Loucy (cell line): ENCODE measurements around the gene CEP83.

Experiments used
- H2AFZ ChIP-seq: fragments of 200-600 bp; sonication (generic); 2 replicates; pipeline ENCODE4 v1.6.0; 2016; ENCODE audit warnings: antibody characterized with exemption, mild to moderate bottlenecking, low read length, moderate library complexity
- H3F3A ChIP-seq: fragments of 200-600 bp; 2 replicates; pipeline ENCODE4 v1.6.0; 2016; ENCODE audit warnings: antibody characterized with exemption, low read depth, mild to moderate bottlenecking
- H3K27me3 ChIP-seq: fragments of 200-600 bp; sonication (generic); 2 replicates; pipeline ENCODE4 v1.6.1; 2014; ENCODE audit warnings: low read length, mild to moderate bottlenecking; ENCODE audit not compliant: insufficient read depth, poor library complexity, severe bottlenecking
- H3K36me3 ChIP-seq: fragments of 200-600 bp; sonication (generic); 2 replicates; pipeline ENCODE4 v1.6.1; 2016; ENCODE audit warnings: low read length; ENCODE audit not compliant: insufficient read depth
- H3K4me1 ChIP-seq: fragments of 200-600 bp; sonication (generic); 2 replicates; pipeline ENCODE4 v1.5.1; 2014; ENCODE audit warnings: low read length, mild to moderate bottlenecking; ENCODE audit not compliant: insufficient read depth, poor library complexity, severe bottlenecking
- H3K4me2 ChIP-seq: fragments of 200-600 bp; sonication (generic); 2 replicates; pipeline ENCODE4 v1.6.0; 2014; ENCODE audit warnings: antibody characterized with exemption, low read length, low read depth, mild to moderate bottlenecking; ENCODE audit not compliant: poor library complexity, severe bottlenecking
- H3K4me3 ChIP-seq: fragments of 200-600 bp; sonication (generic); 2 replicates; pipeline ENCODE4 v1.5.1; 2014; ENCODE audit warnings: low read length, mild to moderate bottlenecking, mixed read lengths; ENCODE audit not compliant: poor library complexity, severe bottlenecking
- H3K79me2 ChIP-seq: fragments of 200-600 bp; sonication (generic); 2 replicates; pipeline ENCODE4 v1.6.1; 2014; ENCODE audit warnings: low read length; ENCODE audit not compliant: insufficient read depth
- H3K9ac ChIP-seq: fragments of 200-600 bp; sonication (generic); 2 replicates; pipeline ENCODE4 v1.6.0; 2014; ENCODE audit warnings: mild to moderate bottlenecking, low read depth, low read length, moderate library complexity; ENCODE audit not compliant: poor library complexity, severe bottlenecking
- H3K9me2 ChIP-seq: fragments of 200-600 bp; sonication (generic); replicated peaks from 2 replicates; pipeline ENCODE4 v1.6.1; 2016; ENCODE audit warnings: low read depth, low read length, mixed read lengths
- H3K9me3 ChIP-seq: fragments of 200-600 bp; sonication (generic); 2 replicates; pipeline ENCODE4 v1.6.1; 2014; ENCODE audit warnings: mild to moderate bottlenecking, antibody characterized with exemption, low read length, low read depth; ENCODE audit not compliant: insufficient read depth
- H4K20me1 ChIP-seq: fragments of 200-600 bp; sonication (generic); 2 replicates; pipeline ENCODE4 v1.6.0; 2014; ENCODE audit warnings: antibody characterized with exemption, low read length, mild to moderate bottlenecking; ENCODE audit not compliant: insufficient read depth, poor library complexity, severe bottlenecking
- EZH2phosphoT487 ChIP-seq: fragments of 200-600 bp; IDR thresholded peaks from 2 replicates; pipeline ENCODE4 v1.6.1; 2018; ENCODE audit warnings: antibody characterized with exemption, mild to moderate bottlenecking, moderate library complexity, borderline replicate concordance
- TF ChIP-seq, protein P1 (sequence below): fragments of 200-600 bp; sonication (generic); conservative IDR thresholded peaks from 2 replicates; pipeline ENCODE4 v1.5.1; 2014; ENCODE audit warnings: mild to moderate bottlenecking, antibody characterized with exemption, low read length

The CEP83 gene, protein sequence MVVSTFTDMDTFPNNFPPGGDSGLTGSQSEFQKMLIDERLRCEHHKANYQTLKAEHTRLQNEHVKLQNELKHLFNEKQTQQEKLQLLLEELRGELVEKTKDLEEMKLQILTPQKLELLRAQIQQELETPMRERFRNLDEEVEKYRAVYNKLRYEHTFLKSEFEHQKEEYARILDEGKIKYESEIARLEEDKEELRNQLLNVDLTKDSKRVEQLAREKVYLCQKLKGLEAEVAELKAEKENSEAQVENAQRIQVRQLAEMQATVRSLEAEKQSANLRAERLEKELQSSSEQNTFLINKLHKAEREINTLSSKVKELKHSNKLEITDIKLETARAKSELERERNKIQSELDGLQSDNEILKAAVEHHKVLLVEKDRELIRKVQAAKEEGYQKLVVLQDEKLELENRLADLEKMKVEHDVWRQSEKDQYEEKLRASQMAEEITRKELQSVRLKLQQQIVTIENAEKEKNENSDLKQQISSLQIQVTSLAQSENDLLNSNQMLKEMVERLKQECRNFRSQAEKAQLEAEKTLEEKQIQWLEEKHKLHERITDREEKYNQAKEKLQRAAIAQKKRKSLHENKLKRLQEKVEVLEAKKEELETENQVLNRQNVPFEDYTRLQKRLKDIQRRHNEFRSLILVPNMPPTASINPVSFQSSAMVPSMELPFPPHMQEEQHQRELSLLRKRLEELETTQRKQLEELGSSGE

DNA sequence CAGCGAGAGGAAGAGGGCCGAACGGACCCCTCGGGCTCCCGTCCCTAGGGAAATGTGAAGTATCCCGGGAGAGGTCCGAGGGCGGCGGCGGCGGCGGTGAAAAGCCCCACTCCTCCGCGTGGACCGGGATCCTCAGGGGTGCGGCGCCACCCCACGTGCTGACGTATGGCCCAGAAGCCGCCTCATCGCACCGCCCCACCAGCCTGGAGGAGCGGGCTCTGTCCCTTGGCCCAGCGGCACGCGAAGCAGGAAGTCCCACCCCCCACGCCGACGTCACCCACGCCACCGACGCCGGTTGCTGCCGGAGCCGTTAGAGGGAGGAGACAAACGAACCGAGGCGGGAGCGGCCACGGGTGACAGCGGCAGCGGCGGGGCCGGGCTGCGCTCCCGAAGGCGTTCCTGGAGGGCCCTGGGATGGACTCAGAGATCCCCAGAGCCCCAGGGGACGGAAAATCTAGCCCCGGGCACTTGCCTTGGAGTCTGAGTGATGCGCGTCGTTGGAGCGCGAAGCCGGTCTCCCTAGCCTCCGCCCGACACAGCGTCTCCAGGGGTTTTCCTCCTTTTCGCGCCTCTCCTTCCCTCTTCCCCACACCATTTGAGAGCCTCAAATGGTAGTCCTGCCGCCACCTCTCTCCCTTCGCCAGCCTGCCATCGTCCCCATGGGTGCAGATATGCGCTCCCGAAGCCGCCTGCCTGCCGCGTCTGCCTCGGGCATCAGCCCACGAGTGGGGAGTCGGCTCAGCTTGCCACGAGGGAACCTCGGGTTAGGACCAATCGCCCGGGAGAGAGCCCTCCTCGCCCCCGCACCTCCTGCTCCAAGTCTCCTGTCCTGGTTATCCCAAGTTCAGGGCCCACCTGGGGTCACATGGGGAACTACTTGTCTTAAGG, at the start of gene CEP83:
Gene CEP83 (minus strand): TSS at position 140 of the 888 bp plus-strand sequence. CDS start 47,377 bp downstream, outside the sequence.
- H3K4me3 ChIP-seq = peak within 1 kb of the TSS; percentile 99
- H3F3A ChIP-seq = no peaks in the 10 kb centered on the region
- H3K27me3 ChIP-seq = no peaks in the 10 kb centered on the region
- no peaks in the 10 kb centered on the region for H3K9me2 ChIP-seq
- H3K9me3 ChIP-seq = no peaks in the 10 kb centered on the region
- no peaks in the 10 kb centered on the region for H4K20me1 ChIP-seq
- H3K9ac ChIP-seq = peak within 1 kb of the TSS; percentile 98
- peaks cover 56% of the 10 kb centered on the region for H3K79me2 ChIP-seq
- peaks cover 46% of the 10 kb centered on the region for H3K4me1 ChIP-seq
- TF ChIP-seq, protein P1, sequence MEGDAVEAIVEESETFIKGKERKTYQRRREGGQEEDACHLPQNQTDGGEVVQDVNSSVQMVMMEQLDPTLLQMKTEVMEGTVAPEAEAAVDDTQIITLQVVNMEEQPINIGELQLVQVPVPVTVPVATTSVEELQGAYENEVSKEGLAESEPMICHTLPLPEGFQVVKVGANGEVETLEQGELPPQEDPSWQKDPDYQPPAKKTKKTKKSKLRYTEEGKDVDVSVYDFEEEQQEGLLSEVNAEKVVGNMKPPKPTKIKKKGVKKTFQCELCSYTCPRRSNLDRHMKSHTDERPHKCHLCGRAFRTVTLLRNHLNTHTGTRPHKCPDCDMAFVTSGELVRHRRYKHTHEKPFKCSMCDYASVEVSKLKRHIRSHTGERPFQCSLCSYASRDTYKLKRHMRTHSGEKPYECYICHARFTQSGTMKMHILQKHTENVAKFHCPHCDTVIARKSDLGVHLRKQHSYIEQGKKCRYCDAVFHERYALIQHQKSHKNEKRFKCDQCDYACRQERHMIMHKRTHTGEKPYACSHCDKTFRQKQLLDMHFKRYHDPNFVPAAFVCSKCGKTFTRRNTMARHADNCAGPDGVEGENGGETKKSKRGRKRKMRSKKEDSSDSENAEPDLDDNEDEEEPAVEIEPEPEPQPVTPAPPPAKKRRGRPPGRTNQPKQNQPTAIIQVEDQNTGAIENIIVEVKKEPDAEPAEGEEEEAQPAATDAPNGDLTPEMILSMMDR = no peak
- no peak for TF ChIP-seq EZH2phosphoT487
- H3K4me2 ChIP-seq = peak within 1 kb of the TSS; percentile 92
- H3K36me3 ChIP-seq = no peaks in the 10 kb centered on the region
- H2AFZ ChIP-seq = peak within 1 kb of the TSS; percentile 95

DNA sequence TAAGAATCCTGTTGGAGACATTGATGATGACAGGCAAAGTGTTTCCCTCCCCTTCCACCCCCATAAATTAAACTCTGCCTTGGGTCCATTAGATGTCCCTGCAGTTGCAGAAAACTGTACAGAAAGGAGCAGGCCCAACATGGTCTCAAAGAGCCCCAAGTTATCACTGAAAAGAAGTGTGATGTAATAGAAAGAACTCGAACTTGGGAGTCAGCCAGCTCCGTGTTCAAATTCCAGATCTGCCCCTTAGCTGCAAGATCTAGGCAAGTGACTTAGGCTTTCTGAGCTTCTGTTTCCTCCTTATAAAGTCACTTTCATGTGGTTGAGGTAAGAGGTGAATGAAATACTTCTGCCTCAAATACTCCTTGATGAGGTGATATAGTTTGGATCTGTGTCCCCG, 49.6 kb upstream of the CEP83 start:
- no peak for TF ChIP-seq EZH2phosphoT487
- H3K4me1 ChIP-seq = no peaks in the 10 kb centered on the region
- H3K27me3 ChIP-seq = no peaks in the 10 kb centered on the region
- H3K36me3 ChIP-seq = no peaks in the 10 kb centered on the region
- H3K9ac ChIP-seq = no peak overlapping the region
- no peaks in the 10 kb centered on the region for H3K9me2 ChIP-seq
- H3F3A ChIP-seq = no peaks in the 10 kb centered on the region
- no peaks in the 10 kb centered on the region for H4K20me1 ChIP-seq
- no peak overlapping the region for H2AFZ ChIP-seq
- H3K79me2 ChIP-seq = no peaks in the 10 kb centered on the region
- no peaks in the 10 kb centered on the region for H3K9me3 ChIP-seq
- H3K4me3 ChIP-seq = no peak overlapping the region
- no peak overlapping the region for H3K4me2 ChIP-seq

- Histone ChIP-seq H3K4me1 (no peaks in the 10 kb centered on the region), H3K9me2 (no peaks in the 10 kb centered on the region), H2AFZ (peak overlapping the region; percentile 41), H3K27me3 (no peaks in the 10 kb centered on the region), H3F3A (no peaks in the 10 kb centered on the region), H3K79me2 (no peaks in the 10 kb centered on the region), H3K4me2 (no peak overlapping the region), H4K20me1 (no peaks in the 10 kb centered on the region), H3K9ac (no peak overlapping the region), H3K4me3 (no peak overlapping the region), H3K9me3 (no peaks in the 10 kb centered on the region), H3K36me3 (no peaks in the 10 kb centered on the region)
- TF ChIP-seq EZH2phosphoT487 = no peak
- TF ChIP-seq, protein P1 = peak; percentile 23
These were observed 47.8 kb upstream of the CEP83 start for GRCh38 chr12:94507455-94507854.
